Glomerular visceral epithelial cell (primary cell): ENCODE measurements around the gene TMOD2.

Experiments
- DNase-seq: peaks from one replicate; pipeline ENCODE4 v3.0.0-alpha.2; 2016; ENCODE audit errors: extremely low spot score

TMOD2 gene

DNA sequence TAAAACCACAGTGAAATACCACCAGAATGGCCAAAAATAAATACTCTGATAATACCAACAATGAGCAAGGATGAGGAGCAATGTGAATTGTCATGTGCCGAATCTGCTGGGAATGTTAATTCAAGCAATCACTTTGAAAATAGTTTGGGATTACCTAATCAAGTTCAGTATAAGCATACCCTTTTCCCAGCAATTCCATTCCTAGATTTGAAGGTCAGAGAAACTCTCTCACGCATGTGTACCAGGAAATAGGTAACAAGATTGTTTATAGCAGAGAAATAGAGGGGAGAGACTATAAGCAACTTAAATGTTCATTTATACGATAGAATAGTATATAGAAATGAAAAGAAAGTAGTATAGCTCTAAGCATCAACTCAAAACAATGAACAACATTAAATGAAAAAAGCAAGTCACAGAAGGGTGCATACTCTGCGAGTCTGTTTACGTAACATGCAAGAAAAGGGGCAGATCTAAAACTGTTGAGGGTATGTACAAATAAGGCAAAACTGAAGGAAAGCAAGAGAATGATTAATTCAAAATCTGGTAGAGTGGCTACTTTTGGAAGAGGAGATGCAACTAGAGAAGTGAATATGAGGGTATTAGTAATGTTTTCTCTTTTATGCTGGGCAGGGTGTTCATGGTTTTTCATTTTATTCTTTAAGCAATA lies 105.5 kb downstream of the TMOD2 start:
- DNase-seq, result no peak

DNA sequence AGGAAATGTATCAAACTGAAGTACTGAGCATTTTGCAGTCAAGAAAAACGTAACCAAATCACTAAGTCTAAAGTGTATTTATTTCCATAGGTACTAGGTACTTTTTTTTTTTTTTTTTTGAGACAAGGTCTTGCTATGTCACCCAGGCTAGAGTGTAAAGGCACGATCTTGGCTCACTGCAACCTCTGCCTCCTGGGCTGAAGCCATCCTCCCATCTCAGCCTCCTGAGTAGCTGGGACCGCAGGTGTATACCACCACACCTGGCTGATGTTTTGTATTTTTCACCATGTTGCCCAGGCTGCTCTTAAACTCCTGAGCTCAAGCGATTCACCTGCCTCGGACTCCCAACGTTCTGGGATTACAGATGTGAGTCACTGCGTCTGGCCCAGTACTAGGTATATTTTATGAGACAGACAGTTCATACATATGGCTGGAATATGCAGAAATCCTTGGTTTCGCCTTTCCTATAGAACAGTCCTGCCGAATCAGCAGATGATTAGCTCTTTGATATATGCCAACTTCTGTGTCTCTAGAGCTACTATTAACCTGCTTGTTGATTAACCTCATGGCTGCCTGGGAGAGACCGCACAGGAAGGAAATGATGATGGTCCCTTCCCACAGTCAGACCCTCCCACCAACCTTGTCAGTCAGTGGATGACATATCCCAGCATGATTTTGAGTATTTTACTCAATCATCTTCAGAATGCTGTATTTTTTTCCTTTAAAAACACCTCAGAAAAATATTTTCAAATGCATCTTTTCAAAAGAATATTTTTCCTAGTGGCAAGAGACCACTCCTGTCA lies 110.4 kb downstream of the TMOD2 start:
- DNase-seq, result no peak

DNA sequence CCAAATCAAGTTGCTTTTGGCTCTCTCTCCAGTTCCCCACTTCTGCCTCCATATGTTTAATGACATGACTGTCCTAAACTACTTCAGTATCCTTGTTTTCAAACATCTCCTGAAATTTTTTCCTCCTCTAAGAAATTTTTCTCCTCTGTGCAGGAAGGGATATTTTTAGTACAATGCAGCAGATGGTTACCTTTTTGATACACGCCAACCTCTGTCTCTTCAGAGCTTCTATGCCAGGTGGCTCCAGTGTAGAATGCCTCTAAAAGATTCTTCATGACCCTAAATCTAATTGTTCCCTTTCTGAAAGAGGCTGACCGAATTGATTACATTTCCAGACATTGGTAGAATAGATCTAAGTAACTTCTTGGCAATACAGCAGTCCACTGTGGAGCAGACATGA lies 111.7 kb downstream of the TMOD2 start:
- no peak for DNase-seq

- DNase-seq, result peak; percentile 60
Observed at GRCh38 chr15:51864408-51865056, 113.1 kb downstream of the TMOD2 start.

DNA sequence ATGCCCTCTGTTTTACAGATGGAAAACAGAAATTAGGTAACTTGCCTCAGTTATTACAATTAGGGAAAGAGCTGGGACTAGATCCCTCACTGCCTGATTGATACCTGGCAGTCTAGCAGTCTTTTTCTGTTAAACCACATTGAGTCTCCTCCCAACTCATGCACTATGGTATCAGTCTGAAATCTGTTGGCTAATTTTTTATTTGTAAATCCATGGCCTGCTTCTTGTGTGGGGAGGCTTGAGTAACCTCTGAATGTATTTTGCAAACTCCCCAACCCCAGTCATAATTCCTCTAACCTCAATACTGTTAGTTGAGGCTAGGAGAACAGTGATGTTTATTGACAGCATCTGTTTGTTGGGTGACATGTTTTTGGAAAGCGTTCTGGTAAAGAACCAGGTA lies 113.9 kb downstream of the TMOD2 start:
- no peak for DNase-seq
